HepG2 (cell line): Measurements from ENCODE around the gene MSH3. TPM values are rescaled to one million over a fixed set of nuclear protein-coding genes. Genes with fewer than 3 reads are reported as not detected.

Source experiments
- ASH2L ChIP-seq: fragments of 300-600, 200-600 bp; sonication (generic); IDR thresholded peaks from 2 replicates; pipeline ENCODE4 v1.7.0; 2017; ENCODE audit warnings: low read depth, mild to moderate bottlenecking, moderate library complexity, mixed read lengths, low read length; ENCODE audit not compliant: insufficient read length
- DPF2 ChIP-seq: sonication (generic); formaldehyde crosslinking; IDR thresholded peaks from 2 replicates; pipeline ENCODE4 v1.4.0; 2020; ENCODE audit warnings: mild to moderate bottlenecking, low read depth, missing genetic modification reagents, borderline replicate concordance
- EHMT2 ChIP-seq: fragments of 200-600 bp; sonication (generic); IDR thresholded peaks from 2 replicates; pipeline ENCODE4 v1.7.0; 2017; ENCODE audit warnings: antibody characterized with exemption, low read depth, low read length, borderline replicate concordance
- EP300 ChIP-seq, 3 experiments: sonication (generic) in 1 of 3; formaldehyde crosslinking in 1 of 3; IDR thresholded peaks; 2 replicates each; pipeline versions ENCODE4 v1.5.1 to v1.6.1; 2011 to 2020; ENCODE audit warnings: low read depth in 2 of 3, low read length in 2 of 3, borderline replicate concordance in 1 of 3, improper control_type of control experiment in 1 of 3, mild to moderate bottlenecking in 1 of 3, missing genetic modification reagents in 1 of 3, moderate library complexity in 1 of 3
- FOXA3 ChIP-seq: IDR thresholded peaks from 2 replicates; pipeline ENCODE4 v1.6.1; 2016; ENCODE audit warnings: missing genetic modification reagents, missing compliant biosample characterization
- FOXO1 ChIP-seq: sonication (generic); formaldehyde crosslinking; IDR thresholded peaks from 2 replicates; pipeline ENCODE4 v1.4.0; 2020; ENCODE audit warnings: missing genetic modification reagents
- IRF2 ChIP-seq: IDR thresholded peaks from 2 replicates; pipeline ENCODE4 v1.6.1; 2018; ENCODE audit warnings: missing genetic modification reagents, missing compliant biosample characterization
- MIXL1 ChIP-seq: IDR thresholded peaks from 2 replicates; pipeline ENCODE4 v1.6.1; 2016
- PITX1 ChIP-seq: sonication (generic); formaldehyde crosslinking; IDR thresholded peaks from 2 replicates; pipeline ENCODE4 v1.5.1; 2020; ENCODE audit warnings: mild to moderate bottlenecking, missing genetic modification reagents
- POGZ ChIP-seq: sonication (generic); formaldehyde crosslinking; IDR thresholded peaks from 2 replicates; pipeline ENCODE4 v1.4.0; 2020; ENCODE audit warnings: mild to moderate bottlenecking, missing genetic modification reagents
- PPARG ChIP-seq: conservative IDR thresholded peaks from 2 replicates; pipeline ENCODE4 v1.6.1; 2016; ENCODE audit warnings: missing biosample characterization, missing genetic modification reagents
- SAP130 ChIP-seq: IDR thresholded peaks from 2 replicates; pipeline ENCODE4 v1.6.1; 2016; ENCODE audit warnings: low read depth
- TBX2 ChIP-seq: sonication (generic); formaldehyde crosslinking; IDR thresholded peaks from 2 replicates; pipeline ENCODE4 v1.5.0; 2020; ENCODE audit warnings: missing genetic modification reagents, mild to moderate bottlenecking, borderline replicate concordance
- WIZ ChIP-seq: sonication (generic); formaldehyde crosslinking; IDR thresholded peaks from 2 replicates; pipeline ENCODE4 v1.5.1; 2020; ENCODE audit warnings: mild to moderate bottlenecking, missing genetic modification reagents
- ZNF20 ChIP-seq: sonication (generic); formaldehyde crosslinking; IDR thresholded peaks from 2 replicates; pipeline ENCODE4 v1.4.0; 2020; ENCODE audit warnings: mild to moderate bottlenecking, moderate library complexity, missing genetic modification reagents
- ZNF329 ChIP-seq: sonication (generic); formaldehyde crosslinking; IDR thresholded peaks from 2 replicates; pipeline ENCODE4 v1.9.0; 2021; ENCODE audit warnings: low read depth, mild to moderate bottlenecking, missing genetic modification reagents
- ZNF430 ChIP-seq: sonication (generic); formaldehyde crosslinking; IDR thresholded peaks from 2 replicates; pipeline ENCODE4 v1.9.0; 2021; ENCODE audit warnings: mild to moderate bottlenecking, missing genetic modification reagents
- ZNF792 ChIP-seq: IDR thresholded peaks from 2 replicates; pipeline ENCODE4 v1.6.1; 2016
- ZNF879 ChIP-seq: sonication (generic); formaldehyde crosslinking; IDR thresholded peaks from 2 replicates; pipeline ENCODE4 v1.8.1; 2023; ENCODE audit warnings: missing genetic modification reagents
- polyA plus RNA-seq, 8 experiments: library from polyadenylated mRNA; depleted of rRNA in 3 of 8; stranded (reverse) in 7 of 8; unstranded in 1 of 8; fragments of >200 nt; fragmentation: Illumina TruSeq in 4 of 8; extraction: Trizol in 4 of 8; gene quantifications; 2 replicates each; pipeline versions ENCODE4 v1.2.1 to v1.2.3, GENCODE V29; 2011 to 2016; ENCODE audit warnings: low read depth in 4 of 8, missing spikeins in 1 of 8, mixed read lengths in 1 of 8; ENCODE audit not compliant: insufficient read depth in 1 of 8
- total RNA-seq, 5 experiments: library from RNA; depleted of rRNA; stranded (reverse); fragments of >200 nt; fragmentation: Illumina TruSeq; extraction: Trizol; gene quantifications; 2 replicates each; pipeline ENCODE4 v1.2.3, GENCODE V29; 2016; ENCODE audit warnings: low read depth in 1 of 5
- TF ChIP-seq, protein P1 (sequence below): IDR thresholded peaks from 2 replicates; pipeline ENCODE4 v1.6.1; 2012; ENCODE audit warnings: low read length, improper control_type of control experiment
- TF ChIP-seq, protein P2 (sequence below): sonication (generic); formaldehyde crosslinking; conservative IDR thresholded peaks from 2 replicates; pipeline ENCODE4 v1.4.0; 2020; ENCODE audit warnings: missing genetic modification reagents
- TF ChIP-seq, protein P3 (sequence below): sonication (generic); formaldehyde crosslinking; conservative IDR thresholded peaks from 2 replicates; pipeline ENCODE4 v1.4.0; 2020; ENCODE audit warnings: mild to moderate bottlenecking, missing genetic modification reagents, moderate library complexity

Gene MSH3
- total and polyA plus RNA-seq, 2 of the 13 experiments (the other 11 are each of a cell fraction or from before 2014, with no cell fraction given), result 4.0 to 16.4 TPM

DNA sequence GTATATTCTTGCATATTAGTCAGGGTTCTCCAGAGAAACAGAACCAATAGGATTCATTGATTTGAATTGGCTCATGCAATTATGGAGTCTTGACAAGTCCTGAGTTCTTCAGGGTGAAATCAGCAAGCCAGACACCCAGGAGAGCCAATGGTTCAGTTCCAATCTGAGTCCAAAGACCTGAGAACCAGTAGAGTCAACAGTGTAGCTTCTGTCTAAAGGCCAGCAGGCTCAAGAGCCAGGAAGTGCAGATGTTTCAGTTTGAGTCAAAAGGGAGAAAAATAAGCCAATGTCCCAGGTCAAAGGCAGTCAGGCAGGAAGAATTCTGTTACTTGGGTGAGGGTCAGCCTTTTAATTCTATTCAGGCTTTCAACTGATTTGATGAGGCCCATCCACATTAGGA, 46.6 kb upstream of the MSH3 start (continued):
- TF ChIP-seq POGZ (CRISPR knock-in tag), result peak; percentile 72
- peak; percentile 27 for TF ChIP-seq ASH2L
- peak in 1 of 2 experiments; percentile 13; a peak in 1 of 4 replicates for TF ChIP-seq EP300 (IDR thresholded peaks at IDR 0.05; ENCODE audit: low read depth in 2 of 2, low read length in 2 of 2)
- TF ChIP-seq EP300 (CRISPR knock-in tag; IDR thresholded peaks at IDR 0.05; ENCODE audit: borderline replicate concordance), result no peak
- TF ChIP-seq PITX1 (CRISPR knock-in tag), result 0 out of 2 replicates have a peak, but pooled peaks have one; percentile 40
- TF ChIP-seq, protein P1, sequence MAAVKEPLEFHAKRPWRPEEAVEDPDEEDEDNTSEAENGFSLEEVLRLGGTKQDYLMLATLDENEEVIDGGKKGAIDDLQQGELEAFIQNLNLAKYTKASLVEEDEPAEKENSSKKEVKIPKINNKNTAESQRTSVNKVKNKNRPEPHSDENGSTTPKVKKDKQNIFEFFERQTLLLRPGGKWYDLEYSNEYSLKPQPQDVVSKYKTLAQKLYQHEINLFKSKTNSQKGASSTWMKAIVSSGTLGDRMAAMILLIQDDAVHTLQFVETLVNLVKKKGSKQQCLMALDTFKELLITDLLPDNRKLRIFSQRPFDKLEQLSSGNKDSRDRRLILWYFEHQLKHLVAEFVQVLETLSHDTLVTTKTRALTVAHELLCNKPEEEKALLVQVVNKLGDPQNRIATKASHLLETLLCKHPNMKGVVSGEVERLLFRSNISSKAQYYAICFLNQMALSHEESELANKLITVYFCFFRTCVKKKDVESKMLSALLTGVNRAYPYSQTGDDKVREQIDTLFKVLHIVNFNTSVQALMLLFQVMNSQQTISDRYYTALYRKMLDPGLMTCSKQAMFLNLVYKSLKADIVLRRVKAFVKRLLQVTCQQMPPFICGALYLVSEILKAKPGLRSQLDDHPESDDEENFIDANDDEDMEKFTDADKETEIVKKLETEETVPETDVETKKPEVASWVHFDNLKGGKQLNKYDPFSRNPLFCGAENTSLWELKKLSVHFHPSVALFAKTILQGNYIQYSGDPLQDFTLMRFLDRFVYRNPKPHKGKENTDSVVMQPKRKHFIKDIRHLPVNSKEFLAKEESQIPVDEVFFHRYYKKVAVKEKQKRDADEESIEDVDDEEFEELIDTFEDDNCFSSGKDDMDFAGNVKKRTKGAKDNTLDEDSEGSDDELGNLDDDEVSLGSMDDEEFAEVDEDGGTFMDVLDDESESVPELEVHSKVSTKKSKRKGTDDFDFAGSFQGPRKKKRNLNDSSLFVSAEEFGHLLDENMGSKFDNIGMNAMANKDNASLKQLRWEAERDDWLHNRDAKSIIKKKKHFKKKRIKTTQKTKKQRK, result no peak
- TF ChIP-seq, protein P2, sequence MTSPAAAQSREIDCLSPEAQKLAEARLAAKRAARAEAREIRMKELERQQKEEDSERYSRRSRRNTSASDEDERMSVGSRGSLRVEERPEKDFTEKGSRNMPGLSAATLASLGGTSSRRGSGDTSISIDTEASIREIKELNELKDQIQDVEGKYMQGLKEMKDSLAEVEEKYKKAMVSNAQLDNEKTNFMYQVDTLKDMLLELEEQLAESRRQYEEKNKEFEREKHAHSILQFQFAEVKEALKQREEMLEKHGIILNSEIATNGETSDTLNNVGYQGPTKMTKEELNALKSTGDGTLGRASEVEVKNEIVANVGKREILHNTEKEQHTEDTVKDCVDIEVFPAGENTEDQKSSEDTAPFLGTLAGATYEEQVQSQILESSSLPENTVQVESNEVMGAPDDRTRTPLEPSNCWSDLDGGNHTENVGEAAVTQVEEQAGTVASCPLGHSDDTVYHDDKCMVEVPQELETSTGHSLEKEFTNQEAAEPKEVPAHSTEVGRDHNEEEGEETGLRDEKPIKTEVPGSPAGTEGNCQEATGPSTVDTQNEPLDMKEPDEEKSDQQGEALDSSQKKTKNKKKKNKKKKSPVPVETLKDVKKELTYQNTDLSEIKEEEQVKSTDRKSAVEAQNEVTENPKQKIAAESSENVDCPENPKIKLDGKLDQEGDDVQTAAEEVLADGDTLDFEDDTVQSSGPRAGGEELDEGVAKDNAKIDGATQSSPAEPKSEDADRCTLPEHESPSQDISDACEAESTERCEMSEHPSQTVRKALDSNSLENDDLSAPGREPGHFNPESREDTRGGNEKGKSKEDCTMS (CRISPR knock-in tag), result no peak
- TF ChIP-seq, protein P3, sequence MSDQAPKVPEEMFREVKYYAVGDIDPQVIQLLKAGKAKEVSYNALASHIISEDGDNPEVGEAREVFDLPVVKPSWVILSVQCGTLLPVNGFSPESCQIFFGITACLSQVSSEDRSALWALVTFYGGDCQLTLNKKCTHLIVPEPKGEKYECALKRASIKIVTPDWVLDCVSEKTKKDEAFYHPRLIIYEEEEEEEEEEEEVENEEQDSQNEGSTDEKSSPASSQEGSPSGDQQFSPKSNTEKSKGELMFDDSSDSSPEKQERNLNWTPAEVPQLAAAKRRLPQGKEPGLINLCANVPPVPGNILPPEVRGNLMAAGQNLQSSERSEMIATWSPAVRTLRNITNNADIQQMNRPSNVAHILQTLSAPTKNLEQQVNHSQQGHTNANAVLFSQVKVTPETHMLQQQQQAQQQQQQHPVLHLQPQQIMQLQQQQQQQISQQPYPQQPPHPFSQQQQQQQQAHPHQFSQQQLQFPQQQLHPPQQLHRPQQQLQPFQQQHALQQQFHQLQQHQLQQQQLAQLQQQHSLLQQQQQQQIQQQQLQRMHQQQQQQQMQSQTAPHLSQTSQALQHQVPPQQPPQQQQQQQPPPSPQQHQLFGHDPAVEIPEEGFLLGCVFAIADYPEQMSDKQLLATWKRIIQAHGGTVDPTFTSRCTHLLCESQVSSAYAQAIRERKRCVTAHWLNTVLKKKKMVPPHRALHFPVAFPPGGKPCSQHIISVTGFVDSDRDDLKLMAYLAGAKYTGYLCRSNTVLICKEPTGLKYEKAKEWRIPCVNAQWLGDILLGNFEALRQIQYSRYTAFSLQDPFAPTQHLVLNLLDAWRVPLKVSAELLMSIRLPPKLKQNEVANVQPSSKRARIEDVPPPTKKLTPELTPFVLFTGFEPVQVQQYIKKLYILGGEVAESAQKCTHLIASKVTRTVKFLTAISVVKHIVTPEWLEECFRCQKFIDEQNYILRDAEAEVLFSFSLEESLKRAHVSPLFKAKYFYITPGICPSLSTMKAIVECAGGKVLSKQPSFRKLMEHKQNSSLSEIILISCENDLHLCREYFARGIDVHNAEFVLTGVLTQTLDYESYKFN (CRISPR knock-in tag), result peak; percentile 84
- peak; percentile 55; the same call in 1 of the 2 replicates for TF ChIP-seq FOXA3 (CRISPR knock-in tag)
- 0 out of 2 replicates have a peak, but pooled peaks have one; percentile 4 for TF ChIP-seq ZNF430 (CRISPR knock-in tag)
- TF ChIP-seq IRF2 (CRISPR knock-in tag), result peak; percentile 40; the same call in 1 of the 2 replicates
- TF ChIP-seq MIXL1 (CRISPR knock-in tag), result 0 out of 2 replicates have a peak, but pooled peaks have one; percentile 22
- TF ChIP-seq ZNF792 (CRISPR knock-in tag), result no peak
- peak; percentile 53; the same call in 1 of the 2 replicates for TF ChIP-seq SAP130 (CRISPR knock-in tag)
- 0 out of 2 replicates have a peak, but pooled peaks have one; percentile 31 for TF ChIP-seq DPF2 (CRISPR knock-in tag)
- no peak for TF ChIP-seq ZNF329 (CRISPR knock-in tag)
- TF ChIP-seq ZNF20 (CRISPR knock-in tag), result no peak
- TF ChIP-seq PPARG (CRISPR knock-in tag), result 0 out of 2 replicates have a peak, but pooled peaks have one; percentile 19
- TF ChIP-seq ZNF879 (CRISPR knock-in tag), result no peak
- TF ChIP-seq WIZ (CRISPR knock-in tag), result 0 out of 2 replicates have a peak, but pooled peaks have one; percentile 36
- peak; percentile 24; the same call in 1 of the 2 replicates for TF ChIP-seq TBX2 (CRISPR knock-in tag)
- peak; percentile 41; the same call in 1 of the 2 replicates for TF ChIP-seq FOXO1 (CRISPR knock-in tag)
- TF ChIP-seq EHMT2, result peak; percentile 57; the same call in 1 of the 2 replicates
